HEK293 (cell line): ENCODE measurements around the gene SLC6A1.

Experiments used
- CTCF ChIA-PET: fragments of 350-600 bp; formaldehyde crosslinking; extraction: SDS; loops from one replicate; lab custom pipeline; 2021; ENCODE audit warnings: antibody characterized with exemption; lab: Yijun Ruan, JAX
- POLR2A ChIA-PET: fragments of 300-600 bp; formaldehyde crosslinking; extraction: SDS; loops from one replicate; lab custom pipeline; 2020; ENCODE audit warnings: antibody characterized with exemption, inconsistent platforms; lab: Yijun Ruan, JAX
- H3K27ac ChIP-seq: fragments of 200-500 bp; sonication (Bioruptor generic); 2 replicates; pipeline ENCODE4 v1.5.1; 2014; ENCODE audit warnings: low read depth, low read length, control low read depth, inconsistent platforms; ENCODE audit errors: extremely low read depth
- H3K36me3 ChIP-seq, 2 experiments: fragments of 200-500 bp in 1 of 2; sonication (Bioruptor generic) in 1 of 2; 1 replicate in 1 of 2; 2 replicates in 1 of 2; pipeline ENCODE4 v1.5.1; 2014 to 2017; ENCODE audit warnings: inconsistent platforms in 2 of 2, low read length in 2 of 2; ENCODE audit not compliant: control insufficient read depth in 2 of 2, insufficient read depth in 1 of 2
- H3K4me1 ChIP-seq: fragments of 200-500 bp; sonication (Bioruptor generic); 2 replicates; pipeline ENCODE4 v1.5.1; 2014; ENCODE audit warnings: mild to moderate bottlenecking, low read length, inconsistent platforms; ENCODE audit not compliant: control insufficient read depth, insufficient read depth
- H3K4me3 ChIP-seq: 2 replicates; pipeline ENCODE4 v1.5.1; 2011; ENCODE audit warnings: low read depth, mild to moderate bottlenecking, control low read depth, low read length, moderate library complexity
- H3K9me3 ChIP-seq: fragments of 200-500 bp; sonication (Bioruptor generic); 2 replicates; pipeline ENCODE4 v1.5.1; 2014; ENCODE audit warnings: low read depth, low read length, inconsistent platforms; ENCODE audit not compliant: control insufficient read depth, insufficient read depth
- EGR2 ChIP-seq: fragments of 450-650 bp; formaldehyde crosslinking; IDR thresholded peaks from 2 replicates; pipeline ENCODE4 v1.5.1; 2016; ENCODE audit warnings: low read depth, missing biosample characterization, missing genetic modification characterization
- SP3 ChIP-seq: fragments of 450-650 bp; formaldehyde crosslinking; IDR thresholded peaks from 2 replicates; pipeline ENCODE4 v1.5.1; 2016; ENCODE audit warnings: missing biosample characterization, missing genetic modification characterization
- YY2 ChIP-seq: fragments of 450-650 bp; formaldehyde crosslinking; IDR thresholded peaks from 2 replicates; pipeline ENCODE4 v1.5.1; 2016; ENCODE audit warnings: missing biosample characterization, missing genetic modification characterization
- ZNF2 ChIP-seq: fragments of 450-650 bp; formaldehyde crosslinking; IDR thresholded peaks from 2 replicates; pipeline ENCODE4 v1.5.1; 2016; ENCODE audit warnings: missing biosample characterization, missing genetic modification characterization
- ZNF211 ChIP-seq: fragments of 450-650 bp; formaldehyde crosslinking; IDR thresholded peaks from 2 replicates; pipeline ENCODE4 v1.5.1; 2016; ENCODE audit warnings: low read depth, missing biosample characterization, missing genetic modification characterization
- ZNF214 ChIP-seq: fragments of 450-650 bp; formaldehyde crosslinking; IDR thresholded peaks from 2 replicates; pipeline ENCODE4 v1.5.1; 2017; ENCODE audit warnings: missing biosample characterization, mild to moderate bottlenecking, missing genetic modification characterization, borderline replicate concordance
- ZNF221 ChIP-seq: fragments of 450-650 bp; formaldehyde crosslinking; IDR thresholded peaks from 2 replicates; pipeline ENCODE4 v1.5.1; 2017; ENCODE audit warnings: missing biosample characterization, missing genetic modification characterization, borderline replicate concordance
- ZNF24 ChIP-seq: fragments of 450-650 bp; formaldehyde crosslinking; IDR thresholded peaks from 2 replicates; pipeline ENCODE4 v1.5.1; 2016; ENCODE audit warnings: missing biosample characterization, missing genetic modification characterization
- ZNF335 ChIP-seq: fragments of 450-650 bp; formaldehyde crosslinking; conservative IDR thresholded peaks from 2 replicates; pipeline ENCODE4 v1.5.1; 2016; ENCODE audit warnings: missing biosample characterization, missing genetic modification characterization
- ZNF394 ChIP-seq: fragments of 450-650 bp; formaldehyde crosslinking; IDR thresholded peaks from 2 replicates; pipeline ENCODE4 v1.5.1; 2016; ENCODE audit warnings: missing biosample characterization, missing genetic modification characterization, mild to moderate bottlenecking, moderate library complexity, borderline replicate concordance
- ZNF623 ChIP-seq: fragments of 450-650 bp; formaldehyde crosslinking; IDR thresholded peaks from 2 replicates; pipeline ENCODE4 v1.5.1; 2016; ENCODE audit warnings: missing biosample characterization, missing genetic modification characterization
- ZNF658 ChIP-seq: fragments of 450-650 bp; formaldehyde crosslinking; IDR thresholded peaks from 2 replicates; pipeline ENCODE4; 2016; ENCODE audit warnings: missing biosample characterization, missing genetic modification characterization
- ZXDB ChIP-seq: fragments of 450-650 bp; formaldehyde crosslinking; IDR thresholded peaks from 2 replicates; pipeline ENCODE4 v1.5.1; 2016; ENCODE audit warnings: missing biosample characterization, missing genetic modification characterization
- TF ChIP-seq, protein P1 (sequence below): fragments of 450-650 bp; formaldehyde crosslinking; IDR thresholded peaks from 2 replicates; pipeline ENCODE4 v1.5.1; 2017; ENCODE audit warnings: missing biosample characterization, mild to moderate bottlenecking, missing genetic modification characterization, moderate library complexity
- TF ChIP-seq, protein P2 (sequence below): fragments of 450-650 bp; formaldehyde crosslinking; IDR thresholded peaks from 2 replicates; pipeline ENCODE4 v1.5.1; 2016; ENCODE audit warnings: missing biosample characterization, missing genetic modification characterization
- TF ChIP-seq, protein P3 (sequence below): fragments of 450-650 bp; formaldehyde crosslinking; IDR thresholded peaks from 2 replicates; pipeline ENCODE4 v1.5.0; 2017; ENCODE audit warnings: missing biosample characterization, missing genetic modification characterization, borderline replicate concordance
- TF ChIP-seq, protein P4 (sequence below): fragments of 450-650 bp; formaldehyde crosslinking; IDR thresholded peaks from 2 replicates; pipeline ENCODE4 v1.5.1; 2016; ENCODE audit warnings: missing biosample characterization, missing genetic modification characterization
- TF ChIP-seq, protein P5 (sequence below): fragments of 450-650 bp; formaldehyde crosslinking; IDR thresholded peaks from 2 replicates; pipeline ENCODE4 v1.5.1; 2016; ENCODE audit warnings: missing biosample characterization, missing genetic modification characterization

Gene SLC6A1

DNA sequence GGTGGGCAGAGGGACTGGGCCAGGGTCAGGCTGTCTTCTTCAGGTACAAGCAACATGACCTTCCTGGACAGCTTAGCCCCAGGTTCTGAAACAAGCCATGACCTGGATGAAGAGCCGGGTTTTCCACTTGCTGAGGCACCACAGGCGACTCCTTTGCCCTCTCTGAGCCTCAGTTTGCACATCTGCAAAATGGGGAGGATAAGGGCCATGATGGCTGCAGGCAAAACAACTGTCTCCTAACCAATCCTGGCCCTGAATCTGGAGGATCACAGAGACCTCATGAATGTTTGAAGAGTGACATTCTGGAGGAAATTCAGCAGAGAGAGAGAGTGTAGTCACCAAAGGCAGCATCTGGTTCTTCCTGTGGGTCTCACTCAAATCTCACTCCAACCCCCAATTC lies 8.0 kb downstream of the SLC6A1 start:
- TF ChIP-seq ZNF24 (tag by site-specific recombination) (no peak), ZNF214 (tag by site-specific recombination) (no peak), EGR2 (no peak), ZNF2 (tag by site-specific recombination) (no peak), ZXDB (no peak), ZNF658 (tag by site-specific recombination) (no peak), ZNF335 (tag by site-specific recombination) (no peak)
- TF ChIP-seq, protein P1, sequence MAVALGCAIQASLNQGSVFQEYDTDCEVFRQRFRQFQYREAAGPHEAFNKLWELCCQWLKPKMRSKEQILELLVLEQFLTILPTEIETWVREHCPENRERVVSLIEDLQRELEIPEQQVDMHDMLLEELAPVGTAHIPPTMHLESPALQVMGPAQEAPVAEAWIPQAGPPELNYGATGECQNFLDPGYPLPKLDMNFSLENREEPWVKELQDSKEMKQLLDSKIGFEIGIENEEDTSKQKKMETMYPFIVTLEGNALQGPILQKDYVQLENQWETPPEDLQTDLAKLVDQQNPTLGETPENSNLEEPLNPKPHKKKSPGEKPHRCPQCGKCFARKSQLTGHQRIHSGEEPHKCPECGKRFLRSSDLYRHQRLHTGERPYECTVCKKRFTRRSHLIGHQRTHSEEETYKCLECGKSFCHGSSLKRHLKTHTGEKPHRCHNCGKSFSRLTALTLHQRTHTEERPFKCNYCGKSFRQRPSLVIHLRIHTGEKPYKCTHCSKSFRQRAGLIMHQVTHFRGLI, result no peak
- TF ChIP-seq, protein P2, sequence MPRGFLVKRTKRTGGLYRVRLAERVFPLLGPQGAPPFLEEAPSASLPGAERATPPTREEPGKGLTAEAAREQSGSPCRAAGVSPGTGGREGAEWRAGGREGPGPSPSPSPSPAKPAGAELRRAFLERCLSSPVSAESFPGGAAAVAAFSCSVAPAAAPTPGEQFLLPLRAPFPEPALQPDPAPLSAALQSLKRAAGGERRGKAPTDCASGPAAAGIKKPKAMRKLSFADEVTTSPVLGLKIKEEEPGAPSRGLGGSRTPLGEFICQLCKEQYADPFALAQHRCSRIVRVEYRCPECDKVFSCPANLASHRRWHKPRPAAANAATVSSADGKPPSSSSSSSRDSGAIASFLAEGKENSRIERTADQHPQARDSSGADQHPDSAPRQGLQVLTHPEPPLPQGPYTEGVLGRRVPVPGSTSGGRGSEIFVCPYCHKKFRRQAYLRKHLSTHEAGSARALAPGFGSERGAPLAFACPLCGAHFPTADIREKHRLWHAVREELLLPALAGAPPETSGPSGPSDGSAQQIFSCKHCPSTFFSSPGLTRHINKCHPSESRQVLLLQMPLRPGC, result no peak
- Histone ChIP-seq H3K4me3 (no peak overlapping the region), H3K9me3 (no peaks in the 10 kb centered on the region), H3K27ac (no peak overlapping the region), H3K4me1 (no peaks in the 10 kb centered on the region), H3K36me3 (no peaks in the 10 kb centered on the region)
- ChIA-PET CTCF (interaction anchor here (1.6 to 1.8 kb wide), 2 partner anchors 17 to 59 kb away, joined by 4 to 9 read pairs; no protein-coding TSS in a partner anchor), POLR2A (no interaction called here)

DNA sequence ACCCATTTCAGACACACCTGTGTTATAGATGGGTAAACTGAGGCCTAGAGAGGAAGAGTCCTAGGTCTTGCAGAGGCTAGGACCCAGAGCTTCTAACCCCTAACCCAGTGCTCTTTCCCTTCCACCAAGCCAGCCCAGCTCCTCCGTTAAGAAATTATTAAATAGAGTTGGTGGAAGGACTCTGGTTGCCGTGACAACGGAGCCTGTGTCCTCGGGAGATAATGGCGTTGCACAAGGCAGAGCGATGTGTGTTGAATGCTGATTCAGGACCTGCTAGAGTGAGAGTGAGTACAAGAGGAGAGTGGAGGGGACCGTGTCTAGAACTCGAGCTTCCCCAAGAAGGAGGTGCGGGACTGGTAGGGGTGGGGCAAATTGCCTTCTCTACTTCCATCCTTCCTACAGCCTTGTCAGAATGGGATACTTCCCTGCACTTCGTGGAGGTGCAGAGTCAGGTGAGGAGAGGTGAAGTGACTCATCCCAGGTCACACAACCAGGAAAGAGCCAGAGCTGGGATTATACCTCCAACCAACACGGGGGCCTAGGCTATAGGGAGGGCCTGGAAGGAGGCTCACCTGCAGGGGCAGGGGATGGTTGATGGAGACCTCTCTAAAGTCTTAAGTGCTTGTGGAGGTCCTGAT lies 8.6 kb downstream of the SLC6A1 start:
- no peak overlapping the region for H3K27ac ChIP-seq
- no peaks in the 10 kb centered on the region for H3K36me3 ChIP-seq
- CTCF ChIA-PET, result interaction anchor here (1.6 to 1.8 kb wide), 2 partner anchors 18 to 59 kb away, joined by 4 to 9 read pairs; no protein-coding TSS in a partner anchor
- H3K4me3 ChIP-seq, result no peak overlapping the region
- no peaks in the 10 kb centered on the region for H3K9me3 ChIP-seq
- H3K4me1 ChIP-seq, result no peaks in the 10 kb centered on the region
- no peak for TF ChIP-seq SP3 (tag by site-specific recombination)
- TF ChIP-seq, protein P3, sequence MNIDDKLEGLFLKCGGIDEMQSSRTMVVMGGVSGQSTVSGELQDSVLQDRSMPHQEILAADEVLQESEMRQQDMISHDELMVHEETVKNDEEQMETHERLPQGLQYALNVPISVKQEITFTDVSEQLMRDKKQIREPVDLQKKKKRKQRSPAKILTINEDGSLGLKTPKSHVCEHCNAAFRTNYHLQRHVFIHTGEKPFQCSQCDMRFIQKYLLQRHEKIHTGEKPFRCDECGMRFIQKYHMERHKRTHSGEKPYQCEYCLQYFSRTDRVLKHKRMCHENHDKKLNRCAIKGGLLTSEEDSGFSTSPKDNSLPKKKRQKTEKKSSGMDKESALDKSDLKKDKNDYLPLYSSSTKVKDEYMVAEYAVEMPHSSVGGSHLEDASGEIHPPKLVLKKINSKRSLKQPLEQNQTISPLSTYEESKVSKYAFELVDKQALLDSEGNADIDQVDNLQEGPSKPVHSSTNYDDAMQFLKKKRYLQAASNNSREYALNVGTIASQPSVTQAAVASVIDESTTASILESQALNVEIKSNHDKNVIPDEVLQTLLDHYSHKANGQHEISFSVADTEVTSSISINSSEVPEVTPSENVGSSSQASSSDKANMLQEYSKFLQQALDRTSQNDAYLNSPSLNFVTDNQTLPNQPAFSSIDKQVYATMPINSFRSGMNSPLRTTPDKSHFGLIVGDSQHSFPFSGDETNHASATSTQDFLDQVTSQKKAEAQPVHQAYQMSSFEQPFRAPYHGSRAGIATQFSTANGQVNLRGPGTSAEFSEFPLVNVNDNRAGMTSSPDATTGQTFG (tag by site-specific recombination), result no peak
- no peak for TF ChIP-seq ZNF394 (tag by site-specific recombination)
- TF ChIP-seq, protein P4, sequence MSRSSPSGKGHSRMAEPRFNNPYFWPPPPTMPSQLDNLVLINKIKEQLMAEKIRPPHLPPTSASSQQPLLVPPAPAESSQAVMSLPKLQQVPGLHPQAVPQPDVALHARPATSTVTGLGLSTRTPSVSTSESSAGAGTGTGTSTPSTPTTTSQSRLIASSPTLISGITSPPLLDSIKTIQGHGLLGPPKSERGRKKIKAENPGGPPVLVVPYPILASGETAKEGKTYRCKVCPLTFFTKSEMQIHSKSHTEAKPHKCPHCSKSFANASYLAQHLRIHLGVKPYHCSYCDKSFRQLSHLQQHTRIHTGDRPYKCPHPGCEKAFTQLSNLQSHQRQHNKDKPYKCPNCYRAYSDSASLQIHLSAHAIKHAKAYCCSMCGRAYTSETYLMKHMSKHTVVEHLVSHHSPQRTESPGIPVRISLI (tag by site-specific recombination), result no peak
- TF ChIP-seq ZNF211 (tag by site-specific recombination), result no peak
- no peak for TF ChIP-seq ZNF221 (tag by site-specific recombination)
- no peak for TF ChIP-seq YY2 (tag by site-specific recombination)
- TF ChIP-seq ZNF623 (tag by site-specific recombination), result no peak
- TF ChIP-seq, protein P5, sequence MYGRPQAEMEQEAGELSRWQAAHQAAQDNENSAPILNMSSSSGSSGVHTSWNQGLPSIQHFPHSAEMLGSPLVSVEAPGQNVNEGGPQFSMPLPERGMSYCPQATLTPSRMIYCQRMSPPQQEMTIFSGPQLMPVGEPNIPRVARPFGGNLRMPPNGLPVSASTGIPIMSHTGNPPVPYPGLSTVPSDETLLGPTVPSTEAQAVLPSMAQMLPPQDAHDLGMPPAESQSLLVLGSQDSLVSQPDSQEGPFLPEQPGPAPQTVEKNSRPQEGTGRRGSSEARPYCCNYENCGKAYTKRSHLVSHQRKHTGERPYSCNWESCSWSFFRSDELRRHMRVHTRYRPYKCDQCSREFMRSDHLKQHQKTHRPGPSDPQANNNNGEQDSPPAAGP (tag by site-specific recombination), result no peak
- POLR2A ChIA-PET, result no interaction called here
